Transverse colon (tissue), 4 donors: ENCODE measurements around the gene SFMBT1. TPM values are rescaled to one million over a fixed set of nuclear protein-coding genes. Genes with fewer than 3 reads are reported as not detected.
A peak's percentile ranks its signal among the peaks of the same experiment; 100 is the strongest.

Source experiments
- DNase-seq: peaks from one replicate; pipeline ENCODE4 v3.0.0-alpha.2; 2019
- H3K27ac ChIP-seq, 4 donors: fragments of 200-600 bp; sonication (generic); 2 replicates each; pipeline ENCODE4 v1.5.1; 2016 to 2018; ENCODE audit warnings: inconsistent platforms in 4 of 4
- H3K27me3 ChIP-seq: fragments of 200-600 bp; sonication (generic); 2 replicates; pipeline ENCODE4 v1.5.1; 2017; ENCODE audit warnings: inconsistent platforms
- H3K36me3 ChIP-seq, 4 donors: fragments of 200-600 bp; sonication (generic); 2 replicates each; pipeline ENCODE4 v1.5.1; 2017 to 2019; ENCODE audit warnings: inconsistent platforms in 4 of 4
- H3K4me1 ChIP-seq, 4 donors: fragments of 200-600 bp; sonication (generic); 2 replicates each; pipeline ENCODE4 v1.5.1; 2017 to 2020; ENCODE audit warnings: inconsistent platforms in 4 of 4
- H3K4me3 ChIP-seq, 4 donors: fragments of 200-600 bp; sonication (generic); 1 replicate in 1 of 4; 2 replicates in 3 of 4; pipeline versions ENCODE4 v1.5.1 to v1.6.1; 2017 to 2019; ENCODE audit warnings: inconsistent platforms in 4 of 4
- H3K9me3 ChIP-seq, 2 donors: fragments of 200-600 bp; sonication (generic); 2 replicates each; pipeline ENCODE4 v1.5.1; 2017 to 2019; ENCODE audit warnings: inconsistent platforms in 2 of 2
- EP300 ChIP-seq: sonication (generic); formaldehyde crosslinking; IDR thresholded peaks from one replicate; pipeline ENCODE4 v1.6.1; 2017; ENCODE audit warnings: antibody characterized with exemption, low read depth
- POLR2A ChIP-seq: fragments of 450-650 bp; IDR thresholded peaks from one replicate; pipeline ENCODE4 v1.6.1; 2016; ENCODE audit warnings: antibody characterized with exemption, mild to moderate bottlenecking, moderate library complexity
- POLR2AphosphoS5 ChIP-seq, 3 donors: sonication (generic); formaldehyde crosslinking; IDR thresholded peaks; one replicate each; pipeline ENCODE4 v1.6.1; 2016; ENCODE audit warnings: antibody characterized with exemption in 3 of 3
- whole genome bisulfite sequencing, 2 donors: methylation state at CpG; one replicate each; pipeline ENCODE4 v1.1.5; 2018; ENCODE audit warnings: low coverage in 1 of 2; 5-methylcytosine and 5-hydroxymethylcytosine counted together
- in situ Hi-C, 4 donors: fragments of 200-750 bp; cut with MboI; loops; one replicate each; pipeline versions ENCODE4 v1.15.0 to v1.15.1; 2017; ENCODE audit warnings: low sequenced_read_pairs in 3 of 4, low pct_ligation_motif_present in 1 of 4, low pct_unique_long_range_greater_than_20kb in 1 of 4
- intact Hi-C: fragments of 100-400 bp; cut with DNase I; formaldehyde crosslinking; loops from one replicate; pipeline ENCODE4 v1.15.1; 2023; ENCODE audit warnings: low total_unique reads
- total RNA-seq, 4 donors: library from RNA; depleted of rRNA; stranded (reverse); fragments of >200 nt; gene quantifications; one replicate each; pipeline ENCODE4 v1.1.0, GENCODE V29; 2016
- TF ChIP-seq, protein P1 (sequence below), 5 experiments: fragments of 200-600 bp in 3 of 5; fragments of 450-650 bp in 2 of 5; sonication (generic) in 3 of 5; IDR thresholded peaks; 1 replicate in 2 of 5; 2 replicates in 3 of 5; pipeline ENCODE4 v1.5.1; 2016 to 2017; ENCODE audit warnings: antibody characterized with exemption in 5 of 5, inconsistent platforms in 3 of 5, mild to moderate bottlenecking in 2 of 5, moderate library complexity in 1 of 5

The SFMBT1 gene
- total RNA-seq, 4 donors from 2014 or later = 1.9 to 33.0 (median 18.1) TPM

DNA sequence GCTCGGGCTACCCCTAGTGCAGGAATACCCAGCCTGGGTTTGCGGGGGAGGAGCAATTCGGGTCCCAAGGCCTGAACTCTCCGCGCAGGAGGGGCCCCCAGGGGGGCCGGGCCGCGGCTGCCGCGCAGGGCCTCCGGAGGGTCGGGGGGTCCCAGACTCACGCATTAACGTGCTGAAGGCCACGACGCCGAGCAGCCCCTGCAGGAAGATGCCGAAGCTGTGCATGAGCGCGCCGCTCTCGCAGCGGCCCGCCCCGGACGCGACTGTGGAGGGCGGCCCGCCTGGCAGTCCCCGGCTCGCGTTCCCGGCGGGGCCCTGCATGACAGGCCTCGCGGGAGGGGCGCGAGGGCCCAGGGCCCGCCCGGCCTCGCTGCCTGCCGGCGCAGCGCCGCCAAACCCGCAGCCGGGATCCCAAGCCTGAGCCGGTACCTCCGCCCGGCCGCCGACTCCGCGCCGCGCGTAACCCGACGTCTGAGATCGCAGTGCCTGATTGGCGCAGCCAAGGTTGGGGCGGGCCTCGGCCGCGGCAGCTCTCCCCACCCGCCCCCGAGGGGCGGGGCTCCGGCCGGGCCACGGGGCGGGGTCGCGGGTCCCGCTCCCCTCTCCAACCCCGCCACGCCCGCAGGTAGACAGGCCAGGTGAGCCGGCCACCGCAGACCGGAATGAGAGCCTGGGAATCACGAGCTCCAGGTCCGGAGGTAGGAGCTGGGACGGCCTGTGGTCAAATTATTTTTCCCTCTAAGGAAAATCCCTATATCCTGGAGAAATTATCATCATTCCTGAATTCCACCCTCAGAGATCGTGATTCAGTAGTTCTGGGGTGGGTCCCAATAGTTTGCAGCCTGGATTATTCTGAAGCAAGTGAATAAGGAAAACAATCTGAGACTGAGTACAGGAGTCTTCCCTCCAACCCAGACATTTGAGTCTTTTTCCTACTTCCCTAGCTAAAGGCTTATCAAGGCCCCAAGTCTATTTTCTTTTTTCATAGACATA lies 148.4 kb downstream of the SFMBT1 start, which contains the start of gene STIMATE:
Gene STIMATE, minus strand, starts transcription at position 419 of the 993 bp plus-strand sequence. Its CDS starts 98 bp downstream, at position 321.
- peak; percentile 91 for DNase-seq
- peaks cover 7 to 48% (median 28%) of the 10 kb centered on the region in 4 donors for H3K4me1 ChIP-seq
- intact Hi-C loops (no loop called here), in situ Hi-C loops (no loop called here)
- H3K4me3 ChIP-seq = peak within 1 kb of the TSS; percentile 87 to 97 (median 90)
- TF ChIP-seq POLR2A (peak; percentile 19), POLR2AphosphoS5 (IDR thresholded peaks at IDR 0.05) (peak; percentile 23 to 64 (median 58)), EP300 (no peak)
- TF ChIP-seq, protein P1, sequence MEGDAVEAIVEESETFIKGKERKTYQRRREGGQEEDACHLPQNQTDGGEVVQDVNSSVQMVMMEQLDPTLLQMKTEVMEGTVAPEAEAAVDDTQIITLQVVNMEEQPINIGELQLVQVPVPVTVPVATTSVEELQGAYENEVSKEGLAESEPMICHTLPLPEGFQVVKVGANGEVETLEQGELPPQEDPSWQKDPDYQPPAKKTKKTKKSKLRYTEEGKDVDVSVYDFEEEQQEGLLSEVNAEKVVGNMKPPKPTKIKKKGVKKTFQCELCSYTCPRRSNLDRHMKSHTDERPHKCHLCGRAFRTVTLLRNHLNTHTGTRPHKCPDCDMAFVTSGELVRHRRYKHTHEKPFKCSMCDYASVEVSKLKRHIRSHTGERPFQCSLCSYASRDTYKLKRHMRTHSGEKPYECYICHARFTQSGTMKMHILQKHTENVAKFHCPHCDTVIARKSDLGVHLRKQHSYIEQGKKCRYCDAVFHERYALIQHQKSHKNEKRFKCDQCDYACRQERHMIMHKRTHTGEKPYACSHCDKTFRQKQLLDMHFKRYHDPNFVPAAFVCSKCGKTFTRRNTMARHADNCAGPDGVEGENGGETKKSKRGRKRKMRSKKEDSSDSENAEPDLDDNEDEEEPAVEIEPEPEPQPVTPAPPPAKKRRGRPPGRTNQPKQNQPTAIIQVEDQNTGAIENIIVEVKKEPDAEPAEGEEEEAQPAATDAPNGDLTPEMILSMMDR (IDR thresholded peaks at IDR 0.05) = no peak
- no peaks in the 10 kb centered on the region for H3K27me3 ChIP-seq
- peak within 1 kb of the TSS; percentile 66 to 85 (median 82) for H3K27ac ChIP-seq
- H3K36me3 ChIP-seq = no peaks in the 10 kb centered on the region
- WGBS, 2 donors = 0% methylated on average over 1 to 27 of the region's 85 CpGs
- H3K9me3 ChIP-seq = no peaks in the 10 kb centered on the region

DNA sequence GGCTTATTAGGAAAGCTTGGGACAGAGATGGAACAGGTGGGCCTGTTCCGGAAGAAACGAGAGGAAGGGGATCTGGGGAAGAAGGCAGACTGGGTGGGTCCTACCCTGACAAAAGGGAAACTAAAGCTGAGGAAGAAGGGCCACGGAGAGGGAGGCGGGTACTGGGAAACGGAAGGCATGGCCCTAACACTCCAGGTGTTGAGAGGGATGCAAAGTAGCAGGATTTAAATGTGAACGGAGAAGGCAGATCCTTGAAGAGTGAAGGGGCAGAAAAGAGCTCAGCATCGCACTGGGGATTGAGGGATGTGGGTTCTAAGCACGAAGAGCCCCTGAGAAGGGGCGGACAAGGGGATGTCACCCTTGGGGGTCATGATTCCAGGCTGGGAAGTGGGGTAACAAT lies 149.3 kb downstream of the SFMBT1 start:
- Histone ChIP-seq H3K4me3 (peak overlapping the region; percentile 87 to 97 (median 90)), H3K27ac (peak overlapping the region; percentile 66 to 85 (median 82)), H3K9me3 (no peaks in the 10 kb centered on the region), H3K27me3 (no peaks in the 10 kb centered on the region), H3K4me1 (peaks cover 12 to 56% (median 31%) of the 10 kb centered on the region in 4 donors), H3K36me3 (no peaks in the 10 kb centered on the region)
- DNase-seq = no peak
- 5 to 6% methylated on average over 8 to 9 of the region's 9 CpGs for WGBS, 2 donors
- intact Hi-C loops (no loop called here), in situ Hi-C loops (no loop called here)
- TF ChIP-seq POLR2AphosphoS5 (IDR thresholded peaks at IDR 0.05) (no peak), EP300 (no peak), POLR2A (no peak)
- TF ChIP-seq, protein P1 (IDR thresholded peaks at IDR 0.05) = no peak

- peak overlapping the region in 3 of 4 donors; percentile 66 to 85 (median 80) for H3K27ac ChIP-seq
- TF ChIP-seq, protein P1 (IDR thresholded peaks at IDR 0.05) = no peak
- TF ChIP-seq POLR2A (no peak), POLR2AphosphoS5 (IDR thresholded peaks at IDR 0.05) (no peak), EP300 (no peak)
- DNase-seq = no peak
- H3K27me3 ChIP-seq = no peaks in the 10 kb centered on the region
- intact Hi-C loops (no loop called here), in situ Hi-C loops (no loop called here)
- H3K4me1 ChIP-seq = peaks cover 12 to 61% (median 32%) of the 10 kb centered on the region in 4 donors
- 30 to 38% methylated on average over 3 of the region's 3 CpGs for WGBS, 2 donors
- H3K9me3 ChIP-seq = no peaks in the 10 kb centered on the region
- peak overlapping the region in 2 of 4 donors; percentile 90 for H3K4me3 ChIP-seq
- no peaks in the 10 kb centered on the region for H3K36me3 ChIP-seq
Measured at GRCh38 chr3:52896151-52896550, 149.7 kb downstream of the SFMBT1 start.

DNA sequence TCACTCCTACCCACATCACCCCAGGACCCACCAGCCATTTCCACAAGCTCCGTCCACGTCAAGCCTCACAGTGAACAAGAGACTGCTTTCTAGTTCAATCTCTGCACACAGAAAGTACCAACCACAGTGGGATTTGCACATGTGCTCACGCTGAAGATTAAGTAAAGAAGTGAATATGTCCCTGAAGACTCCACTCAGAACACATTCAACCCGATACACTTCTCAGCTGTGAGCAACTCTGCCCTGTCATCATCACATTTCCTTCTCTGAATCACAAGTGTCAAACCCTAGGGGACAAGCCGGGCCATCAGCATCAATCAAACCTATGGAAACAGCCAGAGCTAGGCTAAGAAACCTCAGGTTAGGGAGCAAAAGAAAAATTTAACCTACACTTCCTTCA lies 150.5 kb downstream of the SFMBT1 start:
- DNase-seq = no peak
- Histone ChIP-seq H3K27ac (peak overlapping the region in 1 of 4 donors; percentile 66), H3K4me1 (peaks cover 12 to 62% (median 32%) of the 10 kb centered on the region in 4 donors), H3K4me3 (no peak overlapping the region), H3K36me3 (no peaks in the 10 kb centered on the region), H3K27me3 (no peaks in the 10 kb centered on the region), H3K9me3 (no peaks in the 10 kb centered on the region)
- intact Hi-C loops = no loop called here
- TF ChIP-seq POLR2A (no peak), EP300 (no peak)
- TF ChIP-seq, protein P1 (IDR thresholded peaks at IDR 0.05) = no peak
- 39 to 64% methylated on average over 3 to 5 of the region's 5 CpGs for WGBS, 2 donors
- in situ Hi-C loops = no loop called here
